Transverse colon (tissue), 4 donors: ENCODE data around the gene PCNX2. TPM values are rescaled to one million over a fixed set of nuclear protein-coding genes. Genes with fewer than 3 reads are reported as not detected.

Experiments used
- DNase-seq: peaks from one replicate; pipeline ENCODE4 v3.0.0-alpha.2; 2019
- H3K27ac ChIP-seq, 4 donors: fragments of 200-600 bp; sonication (generic); 2 replicates each; pipeline ENCODE4 v1.5.1; 2016 to 2018; ENCODE audit warnings: inconsistent platforms in 4 of 4
- H3K27me3 ChIP-seq: fragments of 200-600 bp; sonication (generic); 2 replicates; pipeline ENCODE4 v1.5.1; 2017; ENCODE audit warnings: inconsistent platforms
- H3K36me3 ChIP-seq, 4 donors: fragments of 200-600 bp; sonication (generic); 2 replicates each; pipeline ENCODE4 v1.5.1; 2017 to 2019; ENCODE audit warnings: inconsistent platforms in 4 of 4
- H3K4me1 ChIP-seq, 4 donors: fragments of 200-600 bp; sonication (generic); 2 replicates each; pipeline ENCODE4 v1.5.1; 2017 to 2020; ENCODE audit warnings: inconsistent platforms in 4 of 4
- H3K4me3 ChIP-seq, 4 donors: fragments of 200-600 bp; sonication (generic); 1 replicate in 1 of 4; 2 replicates in 3 of 4; pipeline versions ENCODE4 v1.5.1 to v1.6.1; 2017 to 2019; ENCODE audit warnings: inconsistent platforms in 4 of 4
- H3K9me3 ChIP-seq, 2 donors: fragments of 200-600 bp; sonication (generic); 2 replicates each; pipeline ENCODE4 v1.5.1; 2017 to 2019; ENCODE audit warnings: inconsistent platforms in 2 of 2
- EP300 ChIP-seq: sonication (generic); formaldehyde crosslinking; IDR thresholded peaks from one replicate; pipeline ENCODE4 v1.6.1; 2017; ENCODE audit warnings: antibody characterized with exemption, low read depth
- POLR2A ChIP-seq: fragments of 450-650 bp; IDR thresholded peaks from one replicate; pipeline ENCODE4 v1.6.1; 2016; ENCODE audit warnings: antibody characterized with exemption, mild to moderate bottlenecking, moderate library complexity
- POLR2AphosphoS5 ChIP-seq, 3 donors: sonication (generic); formaldehyde crosslinking; IDR thresholded peaks; one replicate each; pipeline ENCODE4 v1.6.1; 2016; ENCODE audit warnings: antibody characterized with exemption in 3 of 3
- WGBS, 2 donors: methylation state at CpG; one replicate each; pipeline ENCODE4 v1.1.5; 2018; ENCODE audit warnings: low coverage in 1 of 2; 5-methylcytosine and 5-hydroxymethylcytosine counted together
- in situ Hi-C, 4 donors: fragments of 200-750 bp; cut with MboI; loops; one replicate each; pipeline versions ENCODE4 v1.15.0 to v1.15.1; 2017; ENCODE audit warnings: low sequenced_read_pairs in 3 of 4, low pct_ligation_motif_present in 1 of 4, low pct_unique_long_range_greater_than_20kb in 1 of 4
- intact Hi-C: fragments of 100-400 bp; cut with DNase I; formaldehyde crosslinking; loops from one replicate; pipeline ENCODE4 v1.15.1; 2023; ENCODE audit warnings: low total_unique reads
- total RNA-seq, 4 donors: library from RNA; depleted of rRNA; stranded (reverse); fragments of >200 nt; gene quantifications; one replicate each; pipeline ENCODE4 v1.1.0, GENCODE V29; 2016
- TF ChIP-seq, protein P1 (sequence below), 5 experiments: fragments of 200-600 bp in 3 of 5; fragments of 450-650 bp in 2 of 5; sonication (generic) in 3 of 5; IDR thresholded peaks; 1 replicate in 2 of 5; 2 replicates in 3 of 5; pipeline ENCODE4 v1.5.1; 2016 to 2017; ENCODE audit warnings: antibody characterized with exemption in 5 of 5, inconsistent platforms in 3 of 5, mild to moderate bottlenecking in 2 of 5, moderate library complexity in 1 of 5

Gene PCNX2
- total RNA-seq, 4 donors from 2014 or later: 6.8 to 518 (median 11.8) TPM

DNA sequence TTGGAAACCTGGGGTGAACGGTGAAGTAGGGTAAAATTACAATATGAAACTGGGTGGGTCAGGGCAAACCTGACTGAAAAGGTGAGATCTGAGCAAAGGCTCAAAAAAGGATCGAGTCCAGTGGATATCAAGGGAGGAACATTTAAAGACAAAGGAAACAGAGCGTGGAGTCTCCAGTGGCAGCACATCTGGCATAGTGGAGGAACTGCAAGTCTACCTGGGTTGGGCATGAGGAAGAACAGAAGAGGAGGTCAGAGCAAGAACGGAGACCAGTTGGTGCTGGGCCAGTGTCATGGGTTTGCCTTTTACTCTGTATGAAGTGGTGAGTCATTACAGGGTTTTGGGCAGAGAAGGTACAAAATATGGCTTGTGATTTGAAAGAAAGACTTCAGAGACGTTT lies 181.4 kb downstream of the PCNX2 start:
- Histone ChIP-seq H3K27ac (peak overlapping the region; percentile 58 to 65 (median 64)), H3K36me3 (no peaks in the 10 kb centered on the region), H3K4me3 (no peak overlapping the region), H3K9me3 (no peaks in the 10 kb centered on the region), H3K4me1 (peaks cover 0 to 12% (median 0%) of the 10 kb centered on the region in 4 donors), H3K27me3 (no peaks in the 10 kb centered on the region)
- in situ Hi-C loops: no loop called here
- 78 to 79% methylated on average over 5 of the region's 5 CpGs for WGBS, 2 donors
- DNase-seq: no peak
- intact Hi-C loops: no loop called here
- TF ChIP-seq POLR2A (no peak), EP300 (no peak), POLR2AphosphoS5 (IDR thresholded peaks at IDR 0.05) (no peak)
- TF ChIP-seq, protein P1, sequence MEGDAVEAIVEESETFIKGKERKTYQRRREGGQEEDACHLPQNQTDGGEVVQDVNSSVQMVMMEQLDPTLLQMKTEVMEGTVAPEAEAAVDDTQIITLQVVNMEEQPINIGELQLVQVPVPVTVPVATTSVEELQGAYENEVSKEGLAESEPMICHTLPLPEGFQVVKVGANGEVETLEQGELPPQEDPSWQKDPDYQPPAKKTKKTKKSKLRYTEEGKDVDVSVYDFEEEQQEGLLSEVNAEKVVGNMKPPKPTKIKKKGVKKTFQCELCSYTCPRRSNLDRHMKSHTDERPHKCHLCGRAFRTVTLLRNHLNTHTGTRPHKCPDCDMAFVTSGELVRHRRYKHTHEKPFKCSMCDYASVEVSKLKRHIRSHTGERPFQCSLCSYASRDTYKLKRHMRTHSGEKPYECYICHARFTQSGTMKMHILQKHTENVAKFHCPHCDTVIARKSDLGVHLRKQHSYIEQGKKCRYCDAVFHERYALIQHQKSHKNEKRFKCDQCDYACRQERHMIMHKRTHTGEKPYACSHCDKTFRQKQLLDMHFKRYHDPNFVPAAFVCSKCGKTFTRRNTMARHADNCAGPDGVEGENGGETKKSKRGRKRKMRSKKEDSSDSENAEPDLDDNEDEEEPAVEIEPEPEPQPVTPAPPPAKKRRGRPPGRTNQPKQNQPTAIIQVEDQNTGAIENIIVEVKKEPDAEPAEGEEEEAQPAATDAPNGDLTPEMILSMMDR (IDR thresholded peaks at IDR 0.05): no peak

DNA sequence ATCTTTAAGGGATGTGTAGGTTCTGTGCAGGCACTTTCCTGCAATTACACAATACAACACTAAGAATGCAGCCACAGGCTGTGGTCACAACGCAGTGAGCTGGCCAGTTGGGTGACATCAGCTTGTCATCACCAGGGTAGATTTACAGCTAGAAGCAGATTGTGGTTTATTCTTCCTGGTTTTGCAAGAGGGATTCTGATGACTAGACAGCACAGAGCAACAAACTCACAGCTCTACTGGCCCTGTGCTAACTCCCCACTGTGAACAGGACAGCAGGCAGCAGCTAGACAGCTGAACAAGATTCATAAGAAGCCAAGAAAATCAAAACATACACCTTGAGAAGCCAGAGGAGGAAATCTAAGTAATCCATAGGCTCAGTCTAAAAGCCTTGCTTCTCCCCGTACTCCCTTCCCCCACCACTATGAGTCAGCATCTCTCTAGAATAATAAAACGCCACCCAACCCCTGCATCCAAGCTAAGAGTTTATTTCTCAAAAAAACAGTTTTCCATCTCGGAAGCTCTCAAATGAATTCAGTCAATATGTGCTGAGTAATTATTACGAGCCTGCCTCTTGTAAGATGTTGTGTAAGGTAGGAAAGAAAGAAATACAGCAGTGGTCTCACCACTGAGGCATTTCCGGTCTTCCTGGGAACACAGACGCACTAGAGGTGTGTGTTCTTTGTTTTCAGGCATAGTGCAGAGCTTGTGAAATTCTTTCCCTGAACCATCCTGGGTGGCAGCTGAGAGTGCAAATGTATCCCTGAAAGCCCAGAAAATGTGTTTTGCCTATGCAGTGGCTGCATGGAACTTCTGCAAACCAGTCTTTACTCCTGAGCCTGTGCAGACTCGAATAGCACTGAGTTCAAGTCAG lies 182.3 kb downstream of the PCNX2 start:
- H3K4me1 ChIP-seq: peaks cover 0 to 12% (median 0%) of the 10 kb centered on the region in 4 donors
- H3K9me3 ChIP-seq: no peaks in the 10 kb centered on the region
- WGBS, 2 donors: 36 to 61% methylated on average over 5 to 8 of the region's 8 CpGs
- intact Hi-C loops: no loop called here
- TF ChIP-seq EP300 (peak; percentile 34), POLR2A (no peak), POLR2AphosphoS5 (IDR thresholded peaks at IDR 0.05) (peak; percentile 36 to 76 (median 61))
- TF ChIP-seq, protein P1 (IDR thresholded peaks at IDR 0.05): no peak
- H3K27me3 ChIP-seq: no peaks in the 10 kb centered on the region
- H3K4me3 ChIP-seq: no peak overlapping the region
- H3K36me3 ChIP-seq: no peaks in the 10 kb centered on the region
- in situ Hi-C loops: no loop called here
- peak overlapping the region; percentile 58 to 65 (median 64) for H3K27ac ChIP-seq
- DNase-seq: peak; percentile 55

DNA sequence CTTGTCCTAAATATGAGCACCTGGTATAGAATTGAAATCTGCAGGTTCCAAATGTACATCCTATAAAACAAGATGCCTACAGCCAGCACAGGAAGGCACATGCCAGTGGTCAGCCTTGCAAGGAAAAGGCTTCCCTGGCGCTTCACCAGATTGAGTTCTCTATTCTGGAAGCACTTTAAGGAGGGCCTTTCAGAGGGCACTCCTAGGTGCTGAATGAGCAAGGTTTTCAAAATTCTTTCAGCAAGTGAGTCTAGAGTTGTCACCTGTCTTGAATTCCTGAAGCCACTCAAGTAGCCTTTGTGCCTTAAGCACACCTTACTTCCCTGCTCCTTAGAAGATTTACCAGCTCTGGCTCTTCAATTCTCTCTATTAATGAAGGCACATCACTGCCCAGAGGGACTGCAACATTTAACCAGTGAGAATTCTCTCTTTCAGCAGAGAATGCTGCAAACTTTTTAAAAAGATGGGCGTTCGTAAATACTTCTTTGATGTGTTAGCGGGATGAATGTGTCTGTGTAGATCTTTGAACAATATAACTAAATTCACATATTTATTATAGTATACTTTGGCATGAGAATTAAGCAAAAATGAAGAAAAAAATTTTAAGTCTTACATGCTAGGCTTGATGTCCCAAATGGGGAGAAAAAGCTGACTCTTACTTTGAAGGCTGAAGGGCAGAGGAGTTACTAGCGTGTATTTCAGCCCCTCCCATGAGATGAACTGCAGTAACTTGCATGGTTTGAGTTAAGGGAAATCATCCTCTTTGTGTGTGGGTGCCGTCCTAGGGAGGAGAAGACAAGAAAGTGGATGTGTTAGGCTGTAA lies 183.1 kb downstream of the PCNX2 start:
- in situ Hi-C loops: no loop called here
- intact Hi-C loops: no loop called here
- 72 to 84% methylated on average over 5 to 6 of the region's 6 CpGs for WGBS, 2 donors
- H3K36me3 ChIP-seq: no peaks in the 10 kb centered on the region
- H3K4me1 ChIP-seq: peaks cover 0 to 12% (median 0%) of the 10 kb centered on the region in 4 donors
- H3K27ac ChIP-seq: peak overlapping the region; percentile 18 to 65 (median 62)
- no peak for TF ChIP-seq POLR2AphosphoS5 (IDR thresholded peaks at IDR 0.05)
- TF ChIP-seq, protein P1 (IDR thresholded peaks at IDR 0.05): no peak
- TF ChIP-seq POLR2A: no peak
- no peak for TF ChIP-seq EP300
- H3K9me3 ChIP-seq: no peaks in the 10 kb centered on the region
- no peak overlapping the region for H3K4me3 ChIP-seq
- H3K27me3 ChIP-seq: no peaks in the 10 kb centered on the region
- DNase-seq: no peak

GRCh38 chr1:233111731-233112130 lies 183.8 kb downstream of the PCNX2 start:
- no peak overlapping the region for H3K4me3 ChIP-seq
- WGBS, 2 donors: 98 to 100% methylated on average over 2 of the region's 2 CpGs
- in situ Hi-C loops: no loop called here
- TF ChIP-seq EP300 (no peak), POLR2AphosphoS5 (IDR thresholded peaks at IDR 0.05) (no peak), POLR2A (no peak)
- TF ChIP-seq, protein P1 (IDR thresholded peaks at IDR 0.05): no peak
- peaks cover 0 to 12% (median 0%) of the 10 kb centered on the region in 4 donors for H3K4me1 ChIP-seq
- intact Hi-C loops: no loop called here
- H3K9me3 ChIP-seq: no peaks in the 10 kb centered on the region
- no peaks in the 10 kb centered on the region for H3K36me3 ChIP-seq
- no peak for DNase-seq
- no peaks in the 10 kb centered on the region for H3K27me3 ChIP-seq
- no peak overlapping the region for H3K27ac ChIP-seq
